SU-DHL-6 (cell line): ENCODE data around the gene GNG7.

ENCODE experiments used
- H2AFZ ChIP-seq: fragments of 200-600 bp; sonication (generic); 2 replicates; pipeline ENCODE4 v1.6.1; 2014; ENCODE audit warnings: low read depth, mild to moderate bottlenecking, moderate library complexity, mixed read lengths, antibody characterized with exemption, low read length; ENCODE audit not compliant: severe bottlenecking
- H3F3A ChIP-seq: fragments of 200-600 bp; shearing (Covaris generic); 2 replicates; pipeline ENCODE4 v1.6.0; 2016; ENCODE audit warnings: antibody characterized with exemption, mild to moderate bottlenecking; ENCODE audit not compliant: insufficient read depth
- H3K27ac ChIP-seq: fragments of 200-600 bp; sonication (generic); 2 replicates; pipeline ENCODE4 v1.5.1; 2016; ENCODE audit warnings: low read depth, mild to moderate bottlenecking, low read length, moderate library complexity, mixed read lengths
- H3K27me3 ChIP-seq: fragments of 200-600 bp; sonication (generic), shearing (Covaris generic); 2 replicates; pipeline ENCODE4 v1.6.0; 2014; ENCODE audit warnings: mild to moderate bottlenecking, low read length
- H3K36me3 ChIP-seq: fragments of 200-600 bp; sonication (generic); 2 replicates; pipeline ENCODE4 v1.6.1; 2014; ENCODE audit warnings: mild to moderate bottlenecking, low read length, mixed read lengths
- H3K4me2 ChIP-seq: fragments of 300-600, 200-600 bp; shearing (Covaris generic), sonication (generic); 2 replicates; pipeline ENCODE4 v1.6.0; 2014; ENCODE audit warnings: low read length, low read depth, mild to moderate bottlenecking; ENCODE audit not compliant: poor library complexity, severe bottlenecking
- H3K4me3 ChIP-seq: fragments of 200-600 bp; sonication (generic); 2 replicates; pipeline ENCODE4 v1.5.1; 2014; ENCODE audit warnings: antibody characterized with exemption, low read length, mild to moderate bottlenecking, mixed read lengths; ENCODE audit not compliant: insufficient read depth, poor library complexity, severe bottlenecking
- H3K79me2 ChIP-seq: fragments of 200-600 bp; sonication (generic); 2 replicates; pipeline ENCODE4 v1.6.1; 2014; ENCODE audit warnings: mild to moderate bottlenecking, low read length, moderate library complexity; ENCODE audit not compliant: insufficient read depth
- H3K9ac ChIP-seq: fragments of 200-600 bp; sonication (generic); 2 replicates; pipeline ENCODE4 v1.7.0; 2014; ENCODE audit warnings: mild to moderate bottlenecking, low read length
- H3K9me2 ChIP-seq: fragments of 200-600 bp; sonication (generic); replicated peaks from 2 replicates; pipeline ENCODE4 v1.6.1; 2014; ENCODE audit warnings: low read length; ENCODE audit not compliant: insufficient read depth
- H3K9me3 ChIP-seq: fragments of 200-600 bp; sonication (generic); 2 replicates; pipeline ENCODE4 v1.6.1; 2014; ENCODE audit warnings: low read length, mixed read lengths; ENCODE audit not compliant: insufficient read depth
- H4K20me1 ChIP-seq: fragments of 200-600 bp; sonication (generic); 2 replicates; pipeline ENCODE4 v1.6.1; 2014; ENCODE audit warnings: low read depth, mild to moderate bottlenecking, antibody characterized with exemption, low read length, moderate library complexity, mixed read lengths
- EZH2phosphoT487 ChIP-seq: fragments of 200-600 bp; sonication (generic), shearing (Covaris generic); conservative IDR thresholded peaks from 2 replicates; pipeline ENCODE4 v1.6.1; 2018; ENCODE audit warnings: mild to moderate bottlenecking, antibody characterized with exemption, low read length, moderate library complexity, mixed read lengths
- TF ChIP-seq, protein P1 (sequence below): fragments of 200-600 bp; sonication (generic); IDR thresholded peaks from one replicate; pipeline ENCODE4 v1.5.1; 2017; ENCODE audit warnings: antibody characterized with exemption, mild to moderate bottlenecking, low read length, moderate library complexity; ENCODE audit not compliant: insufficient read depth, poor library complexity, severe bottlenecking

The GNG7 gene

DNA sequence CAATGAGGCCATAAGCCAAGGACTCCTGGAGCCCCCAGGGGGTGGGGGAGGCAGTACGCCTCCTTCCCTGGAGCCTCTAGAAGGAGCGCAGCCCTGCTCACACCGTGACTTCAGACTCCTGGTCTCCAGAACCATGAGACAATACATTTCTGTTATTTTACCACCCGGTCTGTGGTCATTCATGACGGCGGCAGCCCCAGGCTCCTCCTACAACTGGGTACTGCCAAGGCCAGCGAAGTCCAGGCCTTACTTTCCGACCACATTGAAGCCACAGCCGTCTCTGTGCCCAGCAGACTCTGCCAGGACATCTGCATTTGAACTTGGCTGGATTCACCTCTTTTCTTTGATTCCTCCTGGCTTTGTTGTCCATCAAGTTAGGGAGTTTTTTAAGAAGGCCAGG is 10.5 kb downstream of the GNG7 start:
- no peaks in the 10 kb centered on the region for H3K27me3 ChIP-seq
- no peak overlapping the region for H3K4me3 ChIP-seq
- H4K20me1 ChIP-seq, result no peaks in the 10 kb centered on the region
- TF ChIP-seq, protein P1, sequence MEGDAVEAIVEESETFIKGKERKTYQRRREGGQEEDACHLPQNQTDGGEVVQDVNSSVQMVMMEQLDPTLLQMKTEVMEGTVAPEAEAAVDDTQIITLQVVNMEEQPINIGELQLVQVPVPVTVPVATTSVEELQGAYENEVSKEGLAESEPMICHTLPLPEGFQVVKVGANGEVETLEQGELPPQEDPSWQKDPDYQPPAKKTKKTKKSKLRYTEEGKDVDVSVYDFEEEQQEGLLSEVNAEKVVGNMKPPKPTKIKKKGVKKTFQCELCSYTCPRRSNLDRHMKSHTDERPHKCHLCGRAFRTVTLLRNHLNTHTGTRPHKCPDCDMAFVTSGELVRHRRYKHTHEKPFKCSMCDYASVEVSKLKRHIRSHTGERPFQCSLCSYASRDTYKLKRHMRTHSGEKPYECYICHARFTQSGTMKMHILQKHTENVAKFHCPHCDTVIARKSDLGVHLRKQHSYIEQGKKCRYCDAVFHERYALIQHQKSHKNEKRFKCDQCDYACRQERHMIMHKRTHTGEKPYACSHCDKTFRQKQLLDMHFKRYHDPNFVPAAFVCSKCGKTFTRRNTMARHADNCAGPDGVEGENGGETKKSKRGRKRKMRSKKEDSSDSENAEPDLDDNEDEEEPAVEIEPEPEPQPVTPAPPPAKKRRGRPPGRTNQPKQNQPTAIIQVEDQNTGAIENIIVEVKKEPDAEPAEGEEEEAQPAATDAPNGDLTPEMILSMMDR, result no peak
- TF ChIP-seq EZH2phosphoT487, result no peak
- no peaks in the 10 kb centered on the region for H3K79me2 ChIP-seq
- H3K4me2 ChIP-seq, result no peak overlapping the region
- H3K36me3 ChIP-seq, result no peaks in the 10 kb centered on the region
- no peak overlapping the region for H3K9ac ChIP-seq
- no peaks in the 10 kb centered on the region for H3K9me3 ChIP-seq
- no peaks in the 10 kb centered on the region for H3F3A ChIP-seq
- H3K9me2 ChIP-seq, result no peaks in the 10 kb centered on the region
- no peak overlapping the region for H2AFZ ChIP-seq
- no peak overlapping the region for H3K27ac ChIP-seq

DNA sequence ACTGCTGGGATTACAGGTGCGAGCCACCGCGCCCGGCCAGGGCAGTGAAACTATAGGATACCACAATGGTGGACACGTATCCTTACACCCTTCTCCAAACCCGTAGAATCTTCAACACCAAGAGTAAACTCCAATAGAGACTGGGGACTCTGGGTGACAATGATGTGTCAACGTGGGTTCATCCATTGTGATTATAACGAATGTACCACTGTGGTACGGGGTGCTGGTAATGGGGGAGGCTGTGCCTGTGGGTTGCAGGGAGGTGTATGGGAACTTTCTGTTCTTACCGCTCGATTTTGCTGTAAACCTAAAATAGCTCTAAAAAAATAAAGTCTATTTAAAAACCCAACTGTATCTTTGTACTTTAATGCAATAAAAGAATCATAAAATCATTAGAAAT is 11.6 kb downstream of the GNG7 start:
- Histone ChIP-seq H2AFZ (no peak overlapping the region), H3K27me3 (no peaks in the 10 kb centered on the region), H3K9me2 (no peaks in the 10 kb centered on the region), H3F3A (no peaks in the 10 kb centered on the region), H3K27ac (no peak overlapping the region), H3K79me2 (no peaks in the 10 kb centered on the region), H3K36me3 (no peaks in the 10 kb centered on the region), H3K4me3 (no peak overlapping the region), H3K9ac (no peak overlapping the region), H3K9me3 (no peaks in the 10 kb centered on the region), H4K20me1 (no peaks in the 10 kb centered on the region), H3K4me2 (no peak overlapping the region)
- no peak for TF ChIP-seq EZH2phosphoT487
- TF ChIP-seq, protein P1, result no peak

DNA sequence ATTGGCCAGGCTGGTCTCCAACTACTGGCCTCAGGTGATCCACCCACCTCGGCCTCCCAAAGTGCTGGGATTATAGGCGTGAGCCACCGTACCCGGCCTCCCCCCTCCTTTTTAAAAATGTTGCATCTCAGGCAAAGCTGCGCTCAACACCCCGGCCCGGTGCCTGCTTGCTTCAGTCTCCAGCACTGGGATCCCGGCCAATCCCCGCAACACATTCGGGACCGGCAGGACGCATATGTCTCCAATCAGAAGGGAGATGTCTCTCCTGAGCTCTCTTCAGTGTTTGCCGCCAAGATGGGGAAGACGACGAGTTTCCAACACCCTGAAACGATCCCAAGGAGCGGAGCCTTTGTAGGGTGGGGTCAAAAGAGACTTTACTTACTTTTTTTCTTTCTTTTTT is 16.1 kb downstream of the GNG7 start:
- Histone ChIP-seq H2AFZ (no peak overlapping the region), H3F3A (no peaks in the 10 kb centered on the region), H3K36me3 (no peaks in the 10 kb centered on the region), H3K4me3 (no peak overlapping the region), H3K27ac (no peak overlapping the region), H3K9ac (no peak overlapping the region), H3K79me2 (no peaks in the 10 kb centered on the region), H3K9me3 (no peaks in the 10 kb centered on the region), H3K4me2 (no peak overlapping the region), H3K27me3 (no peaks in the 10 kb centered on the region), H3K9me2 (no peaks in the 10 kb centered on the region), H4K20me1 (no peaks in the 10 kb centered on the region)
- TF ChIP-seq, protein P1, result no peak
- TF ChIP-seq EZH2phosphoT487, result no peak
